Tibial artery (tissue), 4 donors: ENCODE data around the gene OR2J3.

Source experiments
- DNase-seq, 2 donors: peaks; one replicate each; pipeline ENCODE4 v3.0.0-alpha.2; 2019
- H3K27ac ChIP-seq, 2 donors: fragments of 200-600 bp; sonication (generic) in 1 of 2; 1 replicate in 1 of 2; 2 replicates in 1 of 2; pipeline ENCODE4 v1.5.1; 2018 to 2019; ENCODE audit warnings: mild to moderate bottlenecking in 1 of 2
- H3K27me3 ChIP-seq, 2 donors: fragments of 200-600 bp; sonication (generic) in 1 of 2; one replicate each; pipeline versions ENCODE4 v1.5.1 to v1.6.0; 2016 to 2019
- H3K36me3 ChIP-seq, 3 donors: fragments of 200-600 bp; sonication (generic) in 2 of 3; one replicate each; pipeline ENCODE4 v1.5.1; 2016 to 2019; ENCODE audit warnings: mild to moderate bottlenecking in 2 of 3
- H3K4me1 ChIP-seq, 4 donors: fragments of 200-600 bp; sonication (generic) in 2 of 4; 1 replicate in 3 of 4; 2 replicates in 1 of 4; pipeline ENCODE4 v1.5.1; 2016 to 2019
- H3K4me3 ChIP-seq, 2 donors: fragments of 200-600 bp; sonication (generic) in 1 of 2; 1 replicate in 1 of 2; 2 replicates in 1 of 2; pipeline ENCODE4 v1.5.1; 2018 to 2019; ENCODE audit warnings: mild to moderate bottlenecking in 2 of 2
- H3K9me3 ChIP-seq, 3 donors: fragments of 200-600 bp; sonication (generic) in 1 of 3; one replicate each; pipeline ENCODE4 v1.5.1; 2016 to 2019
- intact Hi-C: fragments of 100-400 bp; cut with DNase I; formaldehyde crosslinking; loops from one replicate; pipeline ENCODE4 v1.15.0; 2023; ENCODE audit warnings: low total_unique reads
- TF ChIP-seq, protein P1 (sequence below), 2 experiments: fragments of 200-600 bp in 1 of 2; fragments of 450-650 bp in 1 of 2; IDR thresholded peaks; one replicate each; pipeline ENCODE4 v1.5.1; 2017 to 2019; ENCODE audit warnings: antibody characterized with exemption in 2 of 2, mild to moderate bottlenecking in 1 of 2, moderate library complexity in 1 of 2

The OR2J3 gene

DNA sequence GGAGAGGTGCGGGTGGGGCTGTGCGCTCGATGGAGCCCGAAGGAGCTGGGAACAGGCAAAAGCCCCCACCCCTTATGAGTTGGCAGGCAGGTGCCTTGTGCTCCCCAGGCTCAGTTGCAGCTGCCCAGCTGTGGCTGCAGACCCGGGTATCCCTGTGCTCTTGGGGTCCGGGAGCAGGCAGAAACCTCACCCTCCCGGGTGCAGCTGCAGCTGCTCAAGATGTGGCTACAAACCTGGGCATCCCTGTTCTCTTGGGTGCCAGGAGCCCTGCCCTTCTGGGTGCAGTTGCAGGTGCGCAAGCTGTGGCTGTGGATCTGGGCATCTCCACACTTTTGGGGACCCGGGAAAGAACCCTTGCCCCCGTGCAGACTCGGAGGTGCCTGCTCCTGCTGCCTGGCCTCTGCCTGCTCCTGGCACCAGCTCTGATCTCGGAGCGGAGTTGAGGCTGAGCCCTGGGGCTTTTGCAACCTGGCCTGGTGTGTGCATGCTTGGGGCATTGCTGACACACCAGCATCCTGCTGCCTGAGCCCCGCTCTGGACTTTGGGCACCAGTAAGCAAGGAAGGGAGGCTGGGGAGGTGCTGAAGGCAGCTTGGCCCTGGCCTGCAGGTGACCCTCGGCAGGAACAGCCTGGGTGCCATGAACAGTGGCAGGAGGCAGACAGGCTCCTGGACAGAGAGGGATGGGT, 21.6 kb downstream of the OR2J3 start:
- H3K4me1 ChIP-seq = no peaks in the 10 kb centered on the region
- no peaks in the 10 kb centered on the region for H3K27me3 ChIP-seq
- H3K4me3 ChIP-seq = no peak overlapping the region
- no peak for DNase-seq
- H3K27ac ChIP-seq = no peak overlapping the region
- TF ChIP-seq, protein P1, sequence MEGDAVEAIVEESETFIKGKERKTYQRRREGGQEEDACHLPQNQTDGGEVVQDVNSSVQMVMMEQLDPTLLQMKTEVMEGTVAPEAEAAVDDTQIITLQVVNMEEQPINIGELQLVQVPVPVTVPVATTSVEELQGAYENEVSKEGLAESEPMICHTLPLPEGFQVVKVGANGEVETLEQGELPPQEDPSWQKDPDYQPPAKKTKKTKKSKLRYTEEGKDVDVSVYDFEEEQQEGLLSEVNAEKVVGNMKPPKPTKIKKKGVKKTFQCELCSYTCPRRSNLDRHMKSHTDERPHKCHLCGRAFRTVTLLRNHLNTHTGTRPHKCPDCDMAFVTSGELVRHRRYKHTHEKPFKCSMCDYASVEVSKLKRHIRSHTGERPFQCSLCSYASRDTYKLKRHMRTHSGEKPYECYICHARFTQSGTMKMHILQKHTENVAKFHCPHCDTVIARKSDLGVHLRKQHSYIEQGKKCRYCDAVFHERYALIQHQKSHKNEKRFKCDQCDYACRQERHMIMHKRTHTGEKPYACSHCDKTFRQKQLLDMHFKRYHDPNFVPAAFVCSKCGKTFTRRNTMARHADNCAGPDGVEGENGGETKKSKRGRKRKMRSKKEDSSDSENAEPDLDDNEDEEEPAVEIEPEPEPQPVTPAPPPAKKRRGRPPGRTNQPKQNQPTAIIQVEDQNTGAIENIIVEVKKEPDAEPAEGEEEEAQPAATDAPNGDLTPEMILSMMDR (IDR thresholded peaks at IDR 0.05) = no peak
- no peaks in the 10 kb centered on the region for H3K36me3 ChIP-seq
- intact Hi-C loops = no loop called here
- H3K9me3 ChIP-seq = no peaks in the 10 kb centered on the region

DNA sequence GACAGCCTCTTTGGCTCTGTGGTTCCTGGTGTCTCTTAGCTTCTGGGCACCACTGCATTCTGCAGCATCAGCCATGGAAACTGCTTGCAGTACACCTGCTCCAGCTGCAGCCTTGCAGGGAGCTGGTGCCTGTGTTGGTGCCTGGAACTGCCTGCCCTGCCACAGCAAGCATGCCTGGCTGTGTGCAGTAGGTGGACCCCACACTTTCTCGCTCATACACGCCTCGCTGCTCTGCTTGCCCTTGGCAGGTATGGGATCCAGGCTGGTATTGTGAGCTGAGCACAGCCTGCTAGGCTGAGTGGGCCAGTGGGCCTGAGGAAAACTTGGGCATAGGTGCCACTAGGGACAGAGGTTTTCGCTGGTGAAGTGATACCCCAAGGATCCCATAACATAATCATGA, 22.8 kb downstream of the OR2J3 start:
- Histone ChIP-seq H3K27ac (no peak overlapping the region), H3K4me3 (no peak overlapping the region), H3K27me3 (no peaks in the 10 kb centered on the region), H3K9me3 (no peaks in the 10 kb centered on the region), H3K36me3 (no peaks in the 10 kb centered on the region), H3K4me1 (no peaks in the 10 kb centered on the region)
- no peak for DNase-seq
- intact Hi-C loops = no loop called here
- TF ChIP-seq, protein P1 (IDR thresholded peaks at IDR 0.05) = no peak

DNA sequence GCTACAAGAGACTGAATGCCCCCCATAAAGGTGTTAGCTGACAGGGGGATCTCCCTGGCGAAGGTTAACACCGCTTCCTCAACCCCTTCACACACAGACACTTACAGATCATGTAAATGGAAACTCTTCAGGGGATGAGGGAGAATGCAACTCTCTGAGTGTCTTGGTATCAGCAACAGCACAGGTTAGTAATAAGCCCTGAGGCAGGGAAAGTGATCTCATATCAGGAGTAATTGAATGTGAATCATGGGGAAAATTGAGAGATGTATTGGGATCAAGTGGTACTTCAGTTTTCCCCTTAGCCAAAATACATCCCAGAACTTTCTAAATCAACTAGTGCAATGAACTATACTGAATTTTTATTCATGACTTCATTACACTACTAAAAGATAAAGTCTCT, 23.8 kb downstream of the OR2J3 start:
- H3K4me1 ChIP-seq = no peaks in the 10 kb centered on the region
- intact Hi-C loops = no loop called here
- H3K27me3 ChIP-seq = no peaks in the 10 kb centered on the region
- DNase-seq = no peak
- no peaks in the 10 kb centered on the region for H3K9me3 ChIP-seq
- H3K36me3 ChIP-seq = no peaks in the 10 kb centered on the region
- H3K4me3 ChIP-seq = no peak overlapping the region
- H3K27ac ChIP-seq = no peak overlapping the region
- TF ChIP-seq, protein P1 (IDR thresholded peaks at IDR 0.05) = no peak

DNA sequence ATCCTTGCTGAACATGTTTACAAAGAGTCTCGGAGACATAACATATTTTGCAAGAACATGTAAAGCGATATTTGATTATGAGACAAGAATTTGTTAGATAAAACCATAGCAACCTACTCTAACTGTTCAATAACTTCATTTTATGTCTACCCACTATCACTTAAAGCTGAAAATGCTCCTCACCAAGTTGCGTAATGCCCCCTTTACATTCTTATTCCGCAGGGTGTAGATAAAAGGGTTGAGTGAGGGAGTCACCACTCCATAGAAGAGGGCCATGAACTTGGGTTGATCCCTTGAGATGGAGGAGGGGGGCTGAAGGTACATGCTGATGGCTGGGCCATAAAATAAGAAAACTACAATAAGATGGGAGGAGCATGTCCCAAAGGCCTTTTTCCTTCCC, 29.9 kb downstream of the OR2J3 start:
- no peaks in the 10 kb centered on the region for H3K4me1 ChIP-seq
- TF ChIP-seq, protein P1 (IDR thresholded peaks at IDR 0.05) = no peak
- no peaks in the 10 kb centered on the region for H3K27me3 ChIP-seq
- H3K27ac ChIP-seq = no peak overlapping the region
- no peaks in the 10 kb centered on the region for H3K9me3 ChIP-seq
- DNase-seq = no peak
- no peaks in the 10 kb centered on the region for H3K36me3 ChIP-seq
- no peak overlapping the region for H3K4me3 ChIP-seq
- intact Hi-C loops = no loop called here

DNA sequence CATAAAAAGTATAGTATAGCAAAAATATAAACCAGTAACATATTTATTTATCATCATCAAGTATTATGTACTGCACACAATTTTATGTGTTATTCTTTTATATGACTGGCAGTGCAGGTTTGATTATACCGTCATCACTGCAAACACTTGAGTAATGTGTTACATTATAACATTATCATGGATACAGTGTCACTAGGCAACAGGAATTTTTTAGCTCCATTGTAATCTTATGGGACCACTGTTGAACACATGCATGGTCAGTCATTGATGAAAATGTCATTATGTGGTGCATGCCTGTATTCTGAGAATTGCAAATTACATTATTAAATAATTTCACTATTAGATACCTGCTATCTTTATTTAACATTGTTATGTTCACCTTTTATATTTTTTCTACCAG, 33.7 kb downstream of the OR2J3 start:
- H3K9me3 ChIP-seq = no peaks in the 10 kb centered on the region
- no peaks in the 10 kb centered on the region for H3K4me1 ChIP-seq
- intact Hi-C loops = no loop called here
- no peak overlapping the region for H3K27ac ChIP-seq
- no peaks in the 10 kb centered on the region for H3K27me3 ChIP-seq
- H3K4me3 ChIP-seq = no peak overlapping the region
- H3K36me3 ChIP-seq = no peaks in the 10 kb centered on the region
- TF ChIP-seq, protein P1 (IDR thresholded peaks at IDR 0.05) = no peak
- no peak for DNase-seq

DNA sequence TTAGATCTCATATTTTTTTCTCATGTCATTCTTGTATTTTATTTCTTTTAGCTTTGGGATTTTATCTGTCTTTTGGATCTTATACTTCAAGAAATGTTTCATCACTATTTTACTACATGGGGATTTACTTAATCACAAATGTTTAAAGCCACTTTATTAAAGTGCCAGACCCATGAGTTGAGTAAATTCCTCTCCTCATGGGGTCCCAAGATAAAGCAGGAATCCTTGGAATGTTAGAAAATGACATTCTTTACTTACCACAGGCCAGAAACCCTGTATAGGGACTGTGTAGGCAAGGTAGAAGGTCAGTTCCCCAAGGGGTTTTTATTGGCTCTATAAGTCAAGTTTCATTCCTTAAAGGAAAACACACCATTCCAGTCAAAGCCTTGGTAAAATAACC, 34.5 kb downstream of the OR2J3 start:
- Histone ChIP-seq H3K27me3 (no peaks in the 10 kb centered on the region), H3K27ac (no peak overlapping the region), H3K36me3 (no peaks in the 10 kb centered on the region), H3K4me3 (no peak overlapping the region), H3K9me3 (no peaks in the 10 kb centered on the region), H3K4me1 (no peaks in the 10 kb centered on the region)
- no peak for DNase-seq
- intact Hi-C loops = no loop called here
- TF ChIP-seq, protein P1 (IDR thresholded peaks at IDR 0.05) = no peak
